Heart left ventricle (tissue), 13 donors: Measurements from ENCODE around the gene FGFRL1.
"Not testable (repeated sequence)": the region's sequence is repeated elsewhere in the genome, so short reads cannot be mapped to it uniquely, and the experiment has no call there.

Experiments used
- POLR2A ChIP-seq, 2 donors: fragments of 450-650 bp; IDR thresholded peaks; one replicate each; pipeline ENCODE4 v1.6.1; 2017; ENCODE audit warnings: antibody characterized with exemption in 2 of 2, mild to moderate bottlenecking in 2 of 2, moderate library complexity in 2 of 2
- TF ChIP-seq, protein P1 (sequence below), 12 donors: fragments of 200-600 bp; sonication (generic) in 4 of 12; IDR thresholded peaks; one replicate each; pipeline versions ENCODE4 v1.5.0 to v1.8.0; 2018 to 2022; ENCODE audit warnings: antibody characterized with exemption in 12 of 12, mild to moderate bottlenecking in 5 of 12
- donor health status: ischemic (EF 13 %, LVEDD 7.1; RV severe dilation, severe dysfunction).
- donor health status: DM: no; HTN: yes; CAD: no.
- donor health status: DM: no; HTN: no; CAD: no.
- donor health status: ischemic (EF 25% LVEDD 6.9; RV normal size, moderate dysfunction).
- donor health status: ischemic (EF 25% LVEDD 5.7; RV mildly dilated, moderate dysfunction).
- donor health status: ischemic (EF 35%, LVEDD 5.7; RV mildly dilated, moderate dysfunction).
- donor health status: nonischemic (EF 11% LVEDD 7.7; RV severe dilation, severe dysfunction).
- donor health status: DM: yes; HTN: yes; CAD: no.
- donor health status: PGD.
- donor health status: ischemic (EF 29% LVEDD 5.4; RV normal size, mild dysfunction).
- donor health status: nonischemic (EF 23%, LVEDD 6.1; RV moderate dilation, normal function).

DNA sequence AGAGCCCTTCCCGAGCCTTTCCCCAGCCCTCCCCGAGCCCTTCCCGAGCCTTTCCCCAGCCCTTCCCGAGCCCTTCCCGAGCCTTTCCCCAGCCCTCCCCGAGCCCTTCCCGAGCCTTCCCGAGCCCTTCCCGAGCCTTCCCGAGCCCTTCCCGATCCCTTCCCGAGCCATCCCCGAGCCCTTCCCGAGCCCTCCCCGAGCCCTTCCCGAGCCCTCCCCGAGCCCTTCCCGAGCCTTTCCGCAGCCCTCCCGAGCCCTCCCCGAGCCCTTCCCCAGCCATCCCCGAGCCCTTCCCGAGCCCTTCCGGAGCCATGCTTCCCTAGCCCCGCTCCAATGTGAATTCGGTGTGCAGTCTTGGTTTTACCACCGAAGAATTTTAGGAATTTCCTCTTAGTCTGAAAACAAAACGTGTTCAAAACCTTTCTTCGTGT, 35.2 kb downstream of the FGFRL1 start:
- TF ChIP-seq, protein P1, sequence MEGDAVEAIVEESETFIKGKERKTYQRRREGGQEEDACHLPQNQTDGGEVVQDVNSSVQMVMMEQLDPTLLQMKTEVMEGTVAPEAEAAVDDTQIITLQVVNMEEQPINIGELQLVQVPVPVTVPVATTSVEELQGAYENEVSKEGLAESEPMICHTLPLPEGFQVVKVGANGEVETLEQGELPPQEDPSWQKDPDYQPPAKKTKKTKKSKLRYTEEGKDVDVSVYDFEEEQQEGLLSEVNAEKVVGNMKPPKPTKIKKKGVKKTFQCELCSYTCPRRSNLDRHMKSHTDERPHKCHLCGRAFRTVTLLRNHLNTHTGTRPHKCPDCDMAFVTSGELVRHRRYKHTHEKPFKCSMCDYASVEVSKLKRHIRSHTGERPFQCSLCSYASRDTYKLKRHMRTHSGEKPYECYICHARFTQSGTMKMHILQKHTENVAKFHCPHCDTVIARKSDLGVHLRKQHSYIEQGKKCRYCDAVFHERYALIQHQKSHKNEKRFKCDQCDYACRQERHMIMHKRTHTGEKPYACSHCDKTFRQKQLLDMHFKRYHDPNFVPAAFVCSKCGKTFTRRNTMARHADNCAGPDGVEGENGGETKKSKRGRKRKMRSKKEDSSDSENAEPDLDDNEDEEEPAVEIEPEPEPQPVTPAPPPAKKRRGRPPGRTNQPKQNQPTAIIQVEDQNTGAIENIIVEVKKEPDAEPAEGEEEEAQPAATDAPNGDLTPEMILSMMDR (IDR thresholded peaks at IDR 0.05): not testable (repeated sequence)
- TF ChIP-seq POLR2A (IDR thresholded peaks at IDR 0.05): not testable (repeated sequence)
